Sigmoid colon (tissue), 7 donors: ENCODE results near the gene AKAP14. TPM values are rescaled to one million over a fixed set of nuclear protein-coding genes. Genes with fewer than 3 reads are reported as not detected.

Experiments
- DNase-seq: peaks from one replicate; pipeline ENCODE4 v3.0.0-alpha.2; 2019
- H3K27ac ChIP-seq, 4 donors: fragments of 200-600 bp; sonication (generic); one replicate each; pipeline ENCODE4 v1.5.1; 2016 to 2019; ENCODE audit warnings: mild to moderate bottlenecking in 1 of 4
- H3K27me3 ChIP-seq, 3 donors: fragments of 200-600 bp; sonication (generic); one replicate each; pipeline ENCODE4 v1.5.1; 2019; ENCODE audit warnings: mild to moderate bottlenecking in 1 of 3
- H3K36me3 ChIP-seq, 4 donors: fragments of 200-600 bp; sonication (generic); one replicate each; pipeline ENCODE4 v1.5.1; 2016 to 2019
- H3K4me1 ChIP-seq, 4 donors: fragments of 200-600 bp; sonication (generic); one replicate each; pipeline ENCODE4 v1.5.1; 2017 to 2019
- H3K4me3 ChIP-seq, 4 donors: fragments of 200-600 bp; sonication (generic); one replicate each; pipeline ENCODE4 v1.5.1; 2017 to 2019; ENCODE audit warnings: mild to moderate bottlenecking in 2 of 4, moderate library complexity in 1 of 4
- H3K9me3 ChIP-seq, 4 donors: fragments of 200-600 bp in 3 of 4; sonication (generic) in 3 of 4; one replicate each; pipeline versions ENCODE4 v1.5.1 to v1.6.1; 2013 to 2019
- EP300 ChIP-seq, 4 donors: sonication (generic); formaldehyde crosslinking; IDR thresholded peaks; one replicate each; pipeline ENCODE4 v1.6.1; 2017; ENCODE audit warnings: antibody characterized with exemption in 4 of 4
- POLR2A ChIP-seq, 2 donors: fragments of 450-650 bp; IDR thresholded peaks; one replicate each; pipeline ENCODE4 v1.6.1; 2016; ENCODE audit warnings: antibody characterized with exemption in 2 of 2, mild to moderate bottlenecking in 2 of 2, moderate library complexity in 2 of 2
- POLR2AphosphoS5 ChIP-seq, 4 donors: sonication (generic); formaldehyde crosslinking; IDR thresholded peaks; one replicate each; pipeline ENCODE4 v1.6.1; 2017; ENCODE audit warnings: antibody characterized with exemption in 4 of 4
- WGBS, 2 donors: extraction: QIAGEN DNeasy Blood & Tissue Kit; methylation state at CpG; one replicate each; pipeline ENCODE4 v1.1.7; 2013; 5-methylcytosine and 5-hydroxymethylcytosine counted together
- intact Hi-C: fragments of 100-400 bp; cut with DNase I; formaldehyde crosslinking; loops from one replicate; pipeline ENCODE4 v1.15.1; 2023
- polyA plus RNA-seq, 3 donors: library from polyadenylated mRNA; stranded (reverse); fragments of 200-250 nt; gene quantifications; one replicate each; pipeline ENCODE4 v1.2.3, GENCODE V29; 2013
- total RNA-seq, 4 donors: library from RNA; depleted of rRNA; stranded (reverse); fragments of >200 nt; gene quantifications; one replicate each; pipeline ENCODE4 v1.1.0, GENCODE V29; 2016
- TF ChIP-seq, protein P1 (sequence below), 4 experiments: fragments of 450-650 bp in 3 of 4; fragments of 200-600 bp in 1 of 4; IDR thresholded peaks; one replicate each; pipeline ENCODE4 v1.5.1; 2016 to 2019; ENCODE audit warnings: antibody characterized with exemption in 4 of 4, mild to moderate bottlenecking in 3 of 4, moderate library complexity in 2 of 4
- donor health status: healthy with polysubstance abuse.
- donor health status: Bipolar disorder and iron deficiency.
- donor health status: healthy.

The AKAP14 gene
- total and polyA plus RNA-seq, 7 donors: not detected

DNA sequence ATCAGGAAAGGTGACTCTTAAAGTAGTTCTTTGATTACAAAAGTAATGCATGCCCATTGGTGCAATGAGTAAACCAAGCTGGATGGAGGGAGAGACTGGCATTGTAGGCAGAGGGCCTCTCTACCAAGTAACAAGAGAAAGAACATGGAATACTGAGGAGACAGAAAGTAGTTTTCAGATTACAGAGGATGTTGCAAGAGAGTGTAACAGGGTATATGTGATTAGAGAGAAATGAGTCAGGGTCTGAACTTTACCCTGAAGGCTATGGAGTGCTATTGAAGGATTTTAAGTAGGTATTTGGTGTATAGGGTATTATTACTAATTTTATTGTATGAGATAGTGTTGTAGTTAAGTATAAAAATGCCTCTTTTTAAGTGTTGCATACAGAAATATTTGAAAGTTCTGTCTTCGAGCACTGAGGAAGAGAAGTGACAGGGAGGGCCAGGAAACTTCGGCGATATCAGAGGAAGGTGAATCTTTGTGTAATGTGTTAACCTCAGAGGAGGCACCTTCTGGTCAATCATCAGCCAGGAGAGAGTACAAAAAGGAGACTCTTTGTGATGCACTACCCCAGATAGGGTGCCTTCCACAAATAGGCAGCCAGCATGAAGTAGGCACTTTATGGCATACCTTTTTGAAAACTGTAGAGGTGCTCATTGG is 39.7 kb downstream of the AKAP14 start:
- H3K9me3 ChIP-seq: no peaks in the 10 kb centered on the region
- TF ChIP-seq EP300 (IDR thresholded peaks at IDR 0.05) (no peak), POLR2AphosphoS5 (IDR thresholded peaks at IDR 0.05) (no peak), POLR2A (IDR thresholded peaks at IDR 0.05) (no peak)
- TF ChIP-seq, protein P1, sequence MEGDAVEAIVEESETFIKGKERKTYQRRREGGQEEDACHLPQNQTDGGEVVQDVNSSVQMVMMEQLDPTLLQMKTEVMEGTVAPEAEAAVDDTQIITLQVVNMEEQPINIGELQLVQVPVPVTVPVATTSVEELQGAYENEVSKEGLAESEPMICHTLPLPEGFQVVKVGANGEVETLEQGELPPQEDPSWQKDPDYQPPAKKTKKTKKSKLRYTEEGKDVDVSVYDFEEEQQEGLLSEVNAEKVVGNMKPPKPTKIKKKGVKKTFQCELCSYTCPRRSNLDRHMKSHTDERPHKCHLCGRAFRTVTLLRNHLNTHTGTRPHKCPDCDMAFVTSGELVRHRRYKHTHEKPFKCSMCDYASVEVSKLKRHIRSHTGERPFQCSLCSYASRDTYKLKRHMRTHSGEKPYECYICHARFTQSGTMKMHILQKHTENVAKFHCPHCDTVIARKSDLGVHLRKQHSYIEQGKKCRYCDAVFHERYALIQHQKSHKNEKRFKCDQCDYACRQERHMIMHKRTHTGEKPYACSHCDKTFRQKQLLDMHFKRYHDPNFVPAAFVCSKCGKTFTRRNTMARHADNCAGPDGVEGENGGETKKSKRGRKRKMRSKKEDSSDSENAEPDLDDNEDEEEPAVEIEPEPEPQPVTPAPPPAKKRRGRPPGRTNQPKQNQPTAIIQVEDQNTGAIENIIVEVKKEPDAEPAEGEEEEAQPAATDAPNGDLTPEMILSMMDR (IDR thresholded peaks at IDR 0.05): no peak
- H3K27me3 ChIP-seq: no peaks in the 10 kb centered on the region
- peaks cover 0 to 61% (median 0%) of the 10 kb centered on the region in 4 donors for H3K36me3 ChIP-seq
- H3K27ac ChIP-seq: no peak overlapping the region
- intact Hi-C loops: no loop called here
- H3K4me1 ChIP-seq: no peaks in the 10 kb centered on the region
- no peak overlapping the region for H3K4me3 ChIP-seq
- no peak for DNase-seq
- WGBS, 2 donors: 98 to 99% methylated on average over 3 of the region's 3 CpGs

DNA sequence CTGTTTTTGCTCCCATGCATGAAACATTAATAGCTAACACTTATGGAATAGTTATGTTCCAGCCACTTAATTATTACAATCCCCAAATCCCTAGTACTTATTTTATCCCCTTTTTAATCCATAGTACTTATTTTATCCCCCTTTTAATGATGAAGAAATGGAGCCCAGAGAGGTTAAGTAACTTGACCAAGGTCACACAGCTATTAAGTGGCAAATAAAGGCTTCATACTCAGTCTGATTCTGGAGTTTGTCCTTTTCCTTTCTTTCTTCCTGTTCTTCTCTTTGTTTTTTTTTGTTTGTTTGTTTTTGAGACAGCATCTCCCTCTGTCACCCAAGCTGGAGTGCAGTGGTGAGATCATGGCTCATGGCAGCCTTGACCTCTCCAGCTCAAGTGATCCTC is 45.6 kb downstream of the AKAP14 start:
- Histone ChIP-seq H3K27me3 (no peaks in the 10 kb centered on the region), H3K36me3 (peaks cover 0 to 12% (median 0%) of the 10 kb centered on the region in 4 donors), H3K27ac (no peak overlapping the region), H3K9me3 (no peaks in the 10 kb centered on the region), H3K4me3 (no peak overlapping the region), H3K4me1 (peaks cover 0 to 15% (median 9%) of the 10 kb centered on the region in 4 donors)
- DNase-seq: no peak
- TF ChIP-seq, protein P1 (IDR thresholded peaks at IDR 0.05): no peak
- TF ChIP-seq EP300 (IDR thresholded peaks at IDR 0.05) (no peak), POLR2A (IDR thresholded peaks at IDR 0.05) (no peak), POLR2AphosphoS5 (IDR thresholded peaks at IDR 0.05) (no peak)
- intact Hi-C loops: loop anchor here (5.0 kb wide), 1 partner anchor 149 kb away; the partner anchor contains the start of gene RPL39

DNA sequence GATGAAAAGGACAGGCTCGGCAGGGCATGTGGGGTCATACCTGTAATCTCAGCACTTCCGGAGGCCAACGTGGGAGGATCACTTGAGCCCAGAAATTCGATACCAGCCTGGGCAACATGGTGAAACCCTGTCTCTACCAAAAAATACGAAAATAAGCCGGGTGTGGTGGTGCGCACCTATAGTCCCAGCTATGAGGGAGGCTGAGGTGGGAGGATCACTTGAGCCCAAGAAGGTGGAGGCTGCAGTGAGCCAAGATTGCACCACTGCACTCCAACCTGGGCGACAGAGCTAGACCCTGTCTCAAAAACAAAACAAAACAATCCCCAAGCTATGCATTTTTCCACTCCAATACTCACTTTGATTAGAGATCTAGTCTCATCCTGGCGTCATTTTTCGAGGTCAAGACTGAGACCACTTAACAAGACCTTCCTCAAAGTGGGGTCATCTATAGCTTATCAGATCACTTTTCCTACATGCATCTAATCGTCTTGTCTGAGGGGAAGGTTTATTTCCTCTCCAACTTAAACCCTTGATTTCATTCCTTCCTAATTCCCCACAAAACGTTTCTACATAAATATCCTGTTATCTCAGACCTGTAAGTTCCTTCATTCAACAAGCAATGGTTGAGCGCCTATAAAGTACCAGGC is 46.6 kb downstream of the AKAP14 start:
- peak overlapping the region; percentile 87 to 93 (median 90) for H3K27ac ChIP-seq
- TF ChIP-seq POLR2A (IDR thresholded peaks at IDR 0.05) (no peak), EP300 (IDR thresholded peaks at IDR 0.05) (no peak), POLR2AphosphoS5 (IDR thresholded peaks at IDR 0.05) (no peak)
- TF ChIP-seq, protein P1 (IDR thresholded peaks at IDR 0.05): no peak
- peak overlapping the region; percentile 63 to 72 (median 70) for H3K4me3 ChIP-seq
- H3K36me3 ChIP-seq: peaks cover 0 to 3% (median 0%) of the 10 kb centered on the region in 4 donors
- no peak for DNase-seq
- H3K9me3 ChIP-seq: no peaks in the 10 kb centered on the region
- H3K27me3 ChIP-seq: no peaks in the 10 kb centered on the region
- peaks cover 0 to 15% (median 9%) of the 10 kb centered on the region in 4 donors for H3K4me1 ChIP-seq
- 30 to 51% methylated on average over 13 of the region's 13 CpGs for WGBS, 2 donors
- intact Hi-C loops: loop anchor here (5.0 kb wide), 1 partner anchor 150 kb away; the partner anchor contains the start of gene RPL39

DNA sequence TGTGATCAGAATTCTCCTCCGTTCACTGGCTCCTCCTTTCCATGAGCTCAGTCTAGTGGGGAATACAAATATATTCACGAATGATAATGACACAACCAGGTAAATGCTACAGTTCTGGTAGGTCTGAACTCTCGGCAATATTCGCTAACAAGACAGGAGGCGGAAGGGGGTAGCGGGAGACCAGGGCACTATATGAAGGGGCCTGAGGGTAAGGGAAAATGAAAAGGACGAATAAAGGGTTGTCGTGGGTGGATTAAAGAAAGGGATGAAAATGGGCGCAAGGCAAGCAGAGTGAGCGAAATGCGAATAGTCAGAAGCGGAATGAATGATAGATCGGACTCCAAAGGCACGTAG is 47.1 kb downstream of the AKAP14 start:
- H3K36me3 ChIP-seq: no peaks in the 10 kb centered on the region
- H3K27me3 ChIP-seq: no peaks in the 10 kb centered on the region
- H3K4me3 ChIP-seq: peak overlapping the region; percentile 63 to 72 (median 70)
- no peak for DNase-seq
- TF ChIP-seq EP300 (IDR thresholded peaks at IDR 0.05) (no peak), POLR2AphosphoS5 (IDR thresholded peaks at IDR 0.05) (no peak), POLR2A (IDR thresholded peaks at IDR 0.05) (no peak)
- TF ChIP-seq, protein P1 (IDR thresholded peaks at IDR 0.05): no peak
- peak overlapping the region; percentile 87 to 93 (median 90) for H3K27ac ChIP-seq
- H3K9me3 ChIP-seq: no peaks in the 10 kb centered on the region
- intact Hi-C loops: loop anchor here (5.0 kb wide), 1 partner anchor 151 kb away; the partner anchor contains the start of gene RPL39
- H3K4me1 ChIP-seq: peaks cover 0 to 15% (median 9%) of the 10 kb centered on the region in 4 donors
- 0 to 1% methylated on average over 14 of the region's 14 CpGs for WGBS, 2 donors
